Osteoblast (primary cell): ENCODE data around the gene LUC7L3. TPM values are rescaled to one million over a fixed set of nuclear protein-coding genes. Genes with fewer than 3 reads are reported as not detected.

Experiments
- DNase-seq: peaks from one replicate; pipeline ENCODE4 v3.0.0; 2011; ENCODE audit warnings: low spot score, mixed read lengths; ENCODE audit not compliant: insufficient read length; ENCODE audit errors: missing footprints
- H2AFZ ChIP-seq: 2 replicates; pipeline ENCODE4 v1.6.0; 2011; ENCODE audit warnings: mild to moderate bottlenecking, low read length
- H3K27ac ChIP-seq: 2 replicates; pipeline ENCODE4 v1.5.1; 2011; ENCODE audit warnings: mild to moderate bottlenecking, low read depth, low read length, moderate library complexity
- H3K27me3 ChIP-seq: 2 replicates; pipeline ENCODE4 v1.6.0; 2012; ENCODE audit warnings: mild to moderate bottlenecking, control low read depth, inconsistent platforms, low read length, moderate library complexity; ENCODE audit not compliant: insufficient read depth
- H3K36me3 ChIP-seq: 2 replicates; pipeline ENCODE4 v1.5.1; 2011; ENCODE audit warnings: mild to moderate bottlenecking, low read length, control low read depth, moderate library complexity; ENCODE audit not compliant: insufficient read depth
- H3K4me1 ChIP-seq: 2 replicates; pipeline ENCODE4 v1.5.1; 2011; ENCODE audit warnings: mild to moderate bottlenecking, low read length, control low read depth, moderate library complexity; ENCODE audit not compliant: insufficient read depth
- H3K4me2 ChIP-seq: 2 replicates; pipeline ENCODE4 v1.6.0; 2011; ENCODE audit warnings: mild to moderate bottlenecking, low read length; ENCODE audit not compliant: insufficient read depth
- H3K4me3 ChIP-seq: fragments of 200-600 bp; sonication (generic); 3 replicates; pipeline ENCODE4 v1.5.1; 2012; ENCODE audit warnings: mild to moderate bottlenecking, low read length, inconsistent platforms; ENCODE audit not compliant: insufficient read depth
- H3K79me2 ChIP-seq: 2 replicates; pipeline ENCODE4 v1.6.0; 2012; ENCODE audit warnings: mild to moderate bottlenecking, low read length, control low read depth, inconsistent platforms; ENCODE audit not compliant: insufficient read depth
- H3K9me3 ChIP-seq: 2 replicates; pipeline ENCODE4 v1.5.1; 2011; ENCODE audit warnings: low read depth, low read length, control low read depth
- H4K20me1 ChIP-seq: 2 replicates; pipeline ENCODE4 v1.6.0; 2012; ENCODE audit warnings: mild to moderate bottlenecking, low read length, control low read depth; ENCODE audit not compliant: insufficient read depth
- CTCF ChIP-seq: IDR thresholded peaks from 2 replicates; pipeline ENCODE4 v1.5.1; 2011; ENCODE audit warnings: mild to moderate bottlenecking, low read depth, low read length, moderate library complexity; ENCODE audit errors: extremely low read depth
- total RNA-seq: library from RNA; depleted of rRNA; stranded (reverse); fragments of >200 nt; gene quantifications from 2 replicates; pipeline ENCODE4 v1.2.3, GENCODE V29; 2012

The LUC7L3 gene
- total RNA-seq, 1 donor, result 34.7 TPM

- H3K79me2 ChIP-seq, result no peaks in the 10 kb centered on the region
- no peaks in the 10 kb centered on the region for H3K4me1 ChIP-seq
- H3K36me3 ChIP-seq, result no peaks in the 10 kb centered on the region
- H3K9me3 ChIP-seq, result no peaks in the 10 kb centered on the region
- no peak overlapping the region for H3K4me2 ChIP-seq
- H3K27ac ChIP-seq, result no peak overlapping the region
- H4K20me1 ChIP-seq, result no peaks in the 10 kb centered on the region
- no peaks in the 10 kb centered on the region for H3K27me3 ChIP-seq
- no peak for DNase-seq
- H3K4me3 ChIP-seq, result no peak overlapping the region
- TF ChIP-seq CTCF, result no peak
- no peak overlapping the region for H2AFZ ChIP-seq
Observed at GRCh38 chr17:50793007-50793406, 73.6 kb downstream of the LUC7L3 start.

GRCh38 chr17:50794361-50794760 lies 75.0 kb downstream of the LUC7L3 start:
- no peak overlapping the region for H2AFZ ChIP-seq
- no peaks in the 10 kb centered on the region for H3K4me1 ChIP-seq
- no peaks in the 10 kb centered on the region for H3K79me2 ChIP-seq
- no peaks in the 10 kb centered on the region for H3K27me3 ChIP-seq
- no peaks in the 10 kb centered on the region for H3K36me3 ChIP-seq
- no peaks in the 10 kb centered on the region for H4K20me1 ChIP-seq
- no peak overlapping the region for H3K4me3 ChIP-seq
- no peak for TF ChIP-seq CTCF
- DNase-seq, result no peak
- H3K9me3 ChIP-seq, result no peaks in the 10 kb centered on the region
- no peak overlapping the region for H3K27ac ChIP-seq
- no peak overlapping the region for H3K4me2 ChIP-seq

- H3K4me1 ChIP-seq, result no peaks in the 10 kb centered on the region
- no peak overlapping the region for H3K4me3 ChIP-seq
- no peaks in the 10 kb centered on the region for H3K9me3 ChIP-seq
- no peak overlapping the region for H3K4me2 ChIP-seq
- no peak overlapping the region for H2AFZ ChIP-seq
- no peaks in the 10 kb centered on the region for H3K27me3 ChIP-seq
- no peaks in the 10 kb centered on the region for H3K79me2 ChIP-seq
- no peaks in the 10 kb centered on the region for H3K36me3 ChIP-seq
- no peak for TF ChIP-seq CTCF
- no peak for DNase-seq
- no peak overlapping the region for H3K27ac ChIP-seq
- no peaks in the 10 kb centered on the region for H4K20me1 ChIP-seq
Observed at GRCh38 chr17:50797135-50797810, 77.9 kb downstream of the LUC7L3 start.

- H4K20me1 ChIP-seq, result no peaks in the 10 kb centered on the region
- no peak overlapping the region for H3K4me2 ChIP-seq
- no peaks in the 10 kb centered on the region for H3K79me2 ChIP-seq
- DNase-seq, result peak; percentile 87
- no peaks in the 10 kb centered on the region for H3K4me1 ChIP-seq
- H3K4me3 ChIP-seq, result no peak overlapping the region
- H2AFZ ChIP-seq, result peak overlapping the region; percentile 56
- no peaks in the 10 kb centered on the region for H3K27me3 ChIP-seq
- no peak for TF ChIP-seq CTCF
- no peak overlapping the region for H3K27ac ChIP-seq
- H3K9me3 ChIP-seq, result no peaks in the 10 kb centered on the region
- no peaks in the 10 kb centered on the region for H3K36me3 ChIP-seq
Observed at GRCh38 chr17:50798424-50799288, 79.3 kb downstream of the LUC7L3 start.
